Measurements from ENCODE around the gene TMEM171. TPM values are rescaled to one million over a fixed set of nuclear protein-coding genes. Genes with fewer than 3 reads are reported as not detected.

TMEM171 gene
- total and polyA plus RNA-seq, 12 donors: 0.13 to 0.69 (median 0.42) TPM; not detected in 7

GRCh38 chr5:73170522-73170921 is 50.1 kb downstream of the TMEM171 start:
- TF ChIP-seq POLR2A (IDR thresholded peaks at IDR 0.05): no peak
- TF ChIP-seq CTCF (IDR thresholded peaks at IDR 0.05): peak in 4 of 6 experiments; percentile 22 to 38 (median 30)
- intact Hi-C loops (cut with DNase I): no loop called here
- no peak overlapping the region for H3K4me3 ChIP-seq
- no peak overlapping the region for H3K27ac ChIP-seq
- no peaks in the 10 kb centered on the region for H3K4me1 ChIP-seq (replicated peaks in 1 of 2)
- DNase-seq: peak in 2 of 7 donors; percentile 17 to 18
- no peaks in the 10 kb centered on the region for H3K9me3 ChIP-seq (replicated peaks in 1 of 3)
- peaks cover 5% of the 10 kb centered on the region for H3K27me3 ChIP-seq
- no peaks in the 10 kb centered on the region for H3K36me3 ChIP-seq (replicated peaks in 1 of 2)

- H3K27ac ChIP-seq: no peak overlapping the region
- H3K4me3 ChIP-seq: no peak overlapping the region
- TF ChIP-seq POLR2A (IDR thresholded peaks at IDR 0.05): no peak
- DNase-seq: no peak
- H3K9me3 ChIP-seq (replicated peaks in 1 of 3): no peaks in the 10 kb centered on the region
- intact Hi-C loops (cut with DNase I): no loop called here
- H3K4me1 ChIP-seq (replicated peaks in 1 of 2): no peaks in the 10 kb centered on the region
- peaks cover 5% of the 10 kb centered on the region for H3K27me3 ChIP-seq
- H3K36me3 ChIP-seq (replicated peaks in 1 of 2): no peaks in the 10 kb centered on the region
Measured at GRCh38 chr5:73171495-73171894, 51.1 kb downstream of the TMEM171 start.

- no peak for TF ChIP-seq CTCF (IDR thresholded peaks at IDR 0.05)
- TF ChIP-seq POLR2A (IDR thresholded peaks at IDR 0.05): no peak
- H3K9me3 ChIP-seq (replicated peaks in 1 of 3): no peaks in the 10 kb centered on the region
- intact Hi-C loops (cut with DNase I): no loop called here
- no peak for DNase-seq
- H3K36me3 ChIP-seq (replicated peaks in 1 of 2): no peaks in the 10 kb centered on the region
- no peak within 1 kb of the TSS for H3K4me3 ChIP-seq
- H3K27me3 ChIP-seq: peaks cover 5% of the 10 kb centered on the region
- no peak within 1 kb of the TSS for H3K27ac ChIP-seq
- no peaks in the 10 kb centered on the region for H3K4me1 ChIP-seq (replicated peaks in 1 of 2)
- 89 to 95% (median 91%) methylated on average over 5 of the region's 5 CpGs for WGBS, 4 donors
Measured at GRCh38 chr5:73172951-73173350, 52.6 kb downstream of the TMEM171 start, which contains the start of gene TMEM174. Gene TMEM174, plus strand, starts transcription at chr5:73173193. Its CDS starts 51 bp downstream, at chr5:73173244.

- Histone ChIP-seq H3K27me3 (peaks cover 5% of the 10 kb centered on the region), H3K4me3 (no peak overlapping the region), H3K36me3 (replicated peaks in 1 of 2) (no peaks in the 10 kb centered on the region), H3K27ac (no peak overlapping the region), H3K9me3 (replicated peaks in 1 of 3) (no peaks in the 10 kb centered on the region), H3K4me1 (replicated peaks in 1 of 2) (no peaks in the 10 kb centered on the region)
- no peak for DNase-seq
- intact Hi-C loops (cut with DNase I): no loop called here
- TF ChIP-seq CTCF (IDR thresholded peaks at IDR 0.05): no peak
- TF ChIP-seq POLR2A (IDR thresholded peaks at IDR 0.05): no peak
- WGBS, 4 donors: 59 to 68% (median 65%) methylated on average over 8 of the region's 8 CpGs
Measured at GRCh38 chr5:73174100-73174815, 53.9 kb downstream of the TMEM171 start.

GRCh38 chr5:73176250-73176649 is 55.9 kb downstream of the TMEM171 start:
- 63 to 71% (median 66%) methylated on average over 2 of the region's 2 CpGs for WGBS, 4 donors
- intact Hi-C loops (cut with DNase I): no loop called here
- no peaks in the 10 kb centered on the region for H3K4me1 ChIP-seq (replicated peaks in 1 of 2)

More at GRCh38 chr5:73176250-73176649, 55.9 kb downstream of the TMEM171 start:
- H3K9me3 ChIP-seq (replicated peaks in 1 of 3): no peaks in the 10 kb centered on the region
- TF ChIP-seq POLR2A (IDR thresholded peaks at IDR 0.05): no peak
- no peak for TF ChIP-seq CTCF (IDR thresholded peaks at IDR 0.05)
- H3K27ac ChIP-seq: no peak overlapping the region
- H3K27me3 ChIP-seq: peaks cover 5% of the 10 kb centered on the region
- peak in 1 of 7 donors; percentile 5 for DNase-seq
- no peak overlapping the region for H3K4me3 ChIP-seq
- H3K36me3 ChIP-seq (replicated peaks in 1 of 2): no peaks in the 10 kb centered on the region
